HG02870 (cell line): ENCODE measurements around the gene CTIF.

Experiments used
- ATAC-seq: cut with Tn5 transposase; IDR thresholded peaks from one replicate; pipeline ENCODE4 v1.9.1; 2021; ENCODE audit warnings: mild to moderate bottlenecking, moderate library complexity; ENCODE audit not compliant: unreplicated experiment

CTIF gene

GRCh38 chr18:48723016-48723415, 184.2 kb downstream of the CTIF start:
- ATAC-seq = no peak

- ATAC-seq = no peak
Measured at GRCh38 chr18:48723837-48724236, 185.0 kb downstream of the CTIF start.

GRCh38 chr18:48724442-48724841, 185.6 kb downstream of the CTIF start:
- no peak for ATAC-seq

- ATAC-seq = no peak
Measured at GRCh38 chr18:48724939-48725338, 186.1 kb downstream of the CTIF start.

- ATAC-seq = no peak
Measured at GRCh38 chr18:48725562-48725961, 186.7 kb downstream of the CTIF start.

GRCh38 chr18:48727681-48728080, 188.8 kb downstream of the CTIF start:
- ATAC-seq = no peak

GRCh38 chr18:48728204-48728833, 189.5 kb downstream of the CTIF start:
- no peak for ATAC-seq

GRCh38 chr18:48729404-48729803, 190.6 kb downstream of the CTIF start:
- no peak for ATAC-seq

GRCh38 chr18:48730010-48730409, 191.2 kb downstream of the CTIF start:
- no peak for ATAC-seq

- ATAC-seq = peak; percentile 81
Measured at GRCh38 chr18:48732767-48733424, 194.1 kb downstream of the CTIF start.

- no peak for ATAC-seq
Measured at GRCh38 chr18:48733643-48734253, 194.9 kb downstream of the CTIF start.

- ATAC-seq = no peak
Measured at GRCh38 chr18:48734460-48734859, 195.6 kb downstream of the CTIF start.

- no peak for ATAC-seq
Measured at GRCh38 chr18:48735080-48735676, 196.3 kb downstream of the CTIF start.

GRCh38 chr18:48735681-48736255, 196.9 kb downstream of the CTIF start:
- no peak for ATAC-seq

GRCh38 chr18:48736321-48737260, 197.8 kb downstream of the CTIF start:
- ATAC-seq = no peak

- ATAC-seq = no peak
Measured at GRCh38 chr18:48739266-48740067, 200.6 kb downstream of the CTIF start.

GRCh38 chr18:48740068-48740440, 201.2 kb downstream of the CTIF start:
- ATAC-seq = no peak

GRCh38 chr18:48740851-48741485, 202.1 kb downstream of the CTIF start:
- no peak for ATAC-seq

- ATAC-seq = no peak
Measured at GRCh38 chr18:48741866-48742265, 203.0 kb downstream of the CTIF start.
